Muscle of arm (tissue), 12 donors: ENCODE measurements around the gene REM2. TPM values are rescaled to one million over a fixed set of nuclear protein-coding genes. Genes with fewer than 3 reads are reported as not detected.

Source experiments
- DNase-seq: peaks from one replicate; pipeline ENCODE4 v3.0.0-alpha.2; 2013
- polyA plus RNA-seq, 12 donors: library from polyadenylated mRNA; unstranded; fragments of 120-200 nt; gene quantifications; one replicate each; pipeline ENCODE4 v1.2.1, GENCODE V29; 2013; ENCODE audit not compliant: insufficient read length in 12 of 12

Gene REM2
- polyA plus RNA-seq, 12 donors = 0.09 to 0.46 (median 0.14) TPM; not detected in 4

DNA sequence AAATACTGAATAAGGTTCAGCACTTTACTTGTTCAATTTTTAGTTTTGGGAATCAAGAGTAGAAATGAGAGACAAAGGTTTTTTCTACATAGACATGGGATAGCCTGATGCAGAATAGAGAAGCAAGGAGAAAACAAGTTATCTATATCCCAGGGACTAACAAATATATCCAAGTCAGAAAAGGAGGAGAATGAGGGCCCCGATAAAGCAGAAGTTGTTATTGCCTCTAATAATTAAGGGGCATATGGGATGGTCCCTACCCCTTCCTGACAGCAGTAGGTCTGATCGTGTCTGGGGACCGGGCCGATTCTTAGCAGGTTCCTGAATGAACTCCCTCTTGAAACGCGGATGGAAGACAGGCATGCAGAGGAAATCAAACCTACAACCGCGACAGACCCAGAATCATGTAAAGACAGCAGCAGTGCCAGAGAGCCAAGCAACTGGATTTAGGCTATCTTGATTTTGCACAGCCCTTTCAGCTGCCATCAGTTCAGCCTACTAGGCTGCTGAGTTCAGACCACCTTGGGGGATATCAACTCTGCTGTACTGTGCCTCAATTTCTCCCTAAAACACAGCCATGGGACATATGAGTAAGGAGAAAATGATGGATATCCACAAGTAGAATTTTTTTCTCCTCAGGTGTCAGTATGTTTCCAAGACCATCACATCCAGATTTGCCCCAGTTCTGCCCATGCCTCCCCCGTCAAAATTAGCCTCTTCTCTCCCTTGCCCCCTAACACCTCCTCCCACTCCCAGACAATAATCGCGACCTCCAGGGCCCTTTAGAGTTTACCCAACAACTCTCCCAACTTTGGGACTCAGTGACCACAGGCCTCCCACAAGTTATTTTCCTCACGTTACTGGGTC lies 45.4 kb downstream of the REM2 start:
- DNase-seq = no peak

GRCh38 chr14:22929104-22929960 lies 46.3 kb downstream of the REM2 start, which contains the start of gene PRMT5:
Gene PRMT5, minus strand, starts transcription at chr14:22929376. Its CDS starts 15 bp downstream, at chr14:22929361.
- DNase-seq = peak; percentile 99

GRCh38 chr14:22929961-22930364 lies 46.9 kb downstream of the REM2 start:
- DNase-seq = no peak

DNA sequence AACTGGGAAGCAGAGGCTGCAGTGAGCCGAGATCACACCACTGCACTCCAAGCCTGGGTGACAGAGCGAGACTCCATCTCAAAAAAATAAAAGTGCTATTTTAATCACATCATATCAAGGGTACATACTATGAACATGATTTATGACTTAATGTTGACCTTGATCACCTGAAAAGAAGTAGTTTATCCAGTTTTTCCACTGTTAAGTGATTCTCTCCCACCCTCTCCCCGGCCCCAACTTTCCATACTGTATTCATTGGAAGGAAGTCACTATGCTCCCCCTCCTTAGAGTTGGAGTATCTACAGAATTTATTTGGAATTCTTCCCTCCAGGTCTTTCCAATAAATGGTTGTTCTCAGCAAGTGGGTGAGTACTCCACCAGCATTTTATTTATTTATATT lies 49.1 kb downstream of the REM2 start:
- no peak for DNase-seq

DNA sequence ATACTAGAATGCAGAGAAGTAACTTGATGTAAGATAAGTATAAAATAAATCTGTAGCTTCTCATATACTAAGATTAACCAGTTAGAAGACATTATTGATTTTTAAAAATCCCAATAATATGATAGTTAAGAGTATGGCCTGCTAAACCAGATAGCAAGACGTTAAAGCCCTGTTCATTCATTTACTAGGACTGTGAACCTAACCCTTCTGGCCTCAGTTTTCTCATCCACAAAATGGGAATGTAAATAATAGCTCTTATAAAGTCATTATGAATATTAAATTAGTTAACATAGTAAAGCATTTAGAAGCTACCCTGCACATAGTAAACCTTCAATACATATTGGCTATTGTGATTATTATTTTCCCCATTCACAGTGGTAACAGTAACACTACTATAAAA lies 52.1 kb downstream of the REM2 start:
- no peak for DNase-seq

Other genes with a start within 250 kb of the REM2 start
- under 1 TPM in 9 of 12 donors, not detected in 3; 0.04 to 0.24 (median 0.18) TPM for gene OR6J1, start 238.9 kb upstream of the REM2 start, polyA plus RNA-seq
- gene OXA1L, start 116.5 kb upstream of the REM2 start, polyA plus RNA-seq = 100 to 1,000 TPM in 11 of 12 donors, not detected in 1; 150 to 268 (median 226) TPM
- gene SLC7A7, start 67.8 kb upstream of the REM2 start, polyA plus RNA-seq = 10 to 100 TPM in 11 of 12 donors, not detected in 1; 14.0 to 34.9 (median 26.6) TPM
- gene MRPL52, start 53.3 kb upstream of the REM2 start, polyA plus RNA-seq = 10 to 100 TPM in 11 of 12 donors, not detected in 1; 52.5 to 71.0 (median 60.1) TPM
- 100 to 1,000 TPM in 11 of 12 donors, not detected in 1; 114 to 285 (median 170) TPM for gene MMP14, start 46.6 kb upstream of the REM2 start, polyA plus RNA-seq
- gene LRP10, start 11.5 kb upstream of the REM2 start, polyA plus RNA-seq = 10 to 100 TPM in 11 of 12 donors, not detected in 1; 29.7 to 49.0 (median 37.2) TPM
- 10 to 100 TPM in 11 of 12 donors, not detected in 1; 48.3 to 86.1 (median 57.0) TPM for gene RBM23, start 35.9 kb downstream of the REM2 start, polyA plus RNA-seq
- gene PRMT5, start 46.2 kb downstream of the REM2 start, polyA plus RNA-seq = 10 to 100 TPM in 11 of 12 donors, not detected in 1; 54.0 to 87.0 (median 73.5) TPM
- gene HAUS4, start 73.9 kb downstream of the REM2 start, polyA plus RNA-seq = 10 to 100 TPM in 11 of 12 donors, not detected in 1; 29.2 to 54.0 (median 40.1) TPM
- 100 to 1,000 TPM in 1 of 12 donors, 10 to 100 TPM in 11; 36.7 to 167 (median 42.0) TPM for gene AJUBA, start 99.3 kb downstream of the REM2 start, polyA plus RNA-seq
- gene C14orf93, start 126.9 kb downstream of the REM2 start, polyA plus RNA-seq = 10 to 100 TPM in 8 of 12 donors, 1 to 10 TPM in 3, not detected in 1; 8.9 to 17.0 (median 11.6) TPM
- gene PSMB5, start 151.7 kb downstream of the REM2 start, polyA plus RNA-seq = 100 to 1,000 TPM in 11 of 12 donors, not detected in 1; 111 to 238 (median 212) TPM
- gene PSMB11, start 159.0 kb downstream of the REM2 start, polyA plus RNA-seq = not detected
- gene CDH24, start 174.3 kb downstream of the REM2 start, polyA plus RNA-seq = 10 to 100 TPM in 2 of 12 donors, 1 to 10 TPM in 9, not detected in 1; 2.3 to 12.5 (median 3.7) TPM
- gene ACIN1, start 211.9 kb downstream of the REM2 start, polyA plus RNA-seq = 100 to 1,000 TPM in 11 of 12 donors, not detected in 1; 108 to 284 (median 129) TPM
- 10 to 100 TPM in 11 of 12 donors, not detected in 1; 30.8 to 62.2 (median 50.8) TPM for gene C14orf119, start 212.3 kb downstream of the REM2 start, polyA plus RNA-seq
- under 1 TPM in 1 of 12 donors, not detected in 11; 0.07 TPM for gene CIROP, start 221.8 kb downstream of the REM2 start, polyA plus RNA-seq
- gene CEBPE, start 236.0 kb downstream of the REM2 start, polyA plus RNA-seq = under 1 TPM in 4 of 12 donors, not detected in 8; 0.08 to 0.61 (median 0.13) TPM